Stimulated activated CD8-positive, alpha-beta memory T cell treated with anti-CD3 and anti-CD28 coated beads, Interleukin-7, amount 100 ng/mL, for 4 hours (primary cell): ENCODE results near the gene RAD9B.
"Not testable (repeated sequence)": the region's sequence is repeated elsewhere in the genome, so short reads cannot be mapped to it uniquely, and the experiment has no call there.

Experiments
- DNase-seq, 2 donors: peaks; one replicate each; pipeline ENCODE4 v3.0.0-alpha.2; 2020; ENCODE audit warnings: low read depth in 2 of 2

RAD9B gene

GRCh38 chr12:110501752-110502738 lies at the start of gene RAD9B, which contains the start of gene VPS29:
Gene RAD9B, plus strand, starts transcription at chr12:110502331. Its CDS starts 7 bp downstream, at chr12:110502338.
Gene VPS29, minus strand, starts transcription at chr12:110502111. Its CDS starts 60 bp downstream, at chr12:110502051.
- DNase-seq = peak; percentile 98 to 99

GRCh38 chr12:110453569-110454296 lies 48.4 kb upstream of the RAD9B start:
- no peak for DNase-seq

GRCh38 chr12:110458756-110459155 lies 43.4 kb upstream of the RAD9B start:
- no peak for DNase-seq

GRCh38 chr12:110461189-110461588 lies 40.9 kb upstream of the RAD9B start:
- DNase-seq = not testable (repeated sequence)

GRCh38 chr12:110465024-110465423 lies 37.1 kb upstream of the RAD9B start:
- DNase-seq = no peak

GRCh38 chr12:110465765-110466164 lies 36.4 kb upstream of the RAD9B start:
- not testable (repeated sequence) for DNase-seq

- DNase-seq = no peak
Observed at GRCh38 chr12:110466791-110467190, 35.3 kb upstream of the RAD9B start.

GRCh38 chr12:110467847-110468213 lies 34.3 kb upstream of the RAD9B start:
- no peak for DNase-seq

GRCh38 chr12:110468214-110469048 lies 33.7 kb upstream of the RAD9B start, which contains the start of the genes FAM216A and GPN3:
Gene FAM216A, plus strand, starts transcription at chr12:110468845. Its CDS starts 31 bp downstream, at chr12:110468876.
Gene GPN3, minus strand, starts transcription at chr12:110468257. Its CDS starts 54 bp downstream, at chr12:110468203.
- DNase-seq = peak; percentile 89 to 95

- no peak for DNase-seq
Observed at GRCh38 chr12:110475426-110475825, 26.7 kb upstream of the RAD9B start.

GRCh38 chr12:110498984-110499706 lies 3.0 kb upstream of the RAD9B start:
- DNase-seq = no peak

- DNase-seq = peak in 1 of 2 donors; percentile 13
Observed at GRCh38 chr12:110501399-110501751, 756 bp upstream of the RAD9B start.

GRCh38 chr12:110503432-110503831 lies 1.3 kb downstream of the RAD9B start:
- no peak for DNase-seq

- DNase-seq = no peak
Observed at GRCh38 chr12:110505332-110505731, 3.2 kb downstream of the RAD9B start.

- DNase-seq = no peak
Observed at GRCh38 chr12:110508071-110508586, 6.0 kb downstream of the RAD9B start.

GRCh38 chr12:110513842-110514241 lies 11.7 kb downstream of the RAD9B start:
- no peak for DNase-seq

GRCh38 chr12:110514363-110514762 lies 12.2 kb downstream of the RAD9B start:
- DNase-seq = no peak

- DNase-seq = no peak
Observed at GRCh38 chr12:110516995-110517394, 14.9 kb downstream of the RAD9B start.

- DNase-seq = not testable (repeated sequence)
Observed at GRCh38 chr12:110518014-110518413, 15.9 kb downstream of the RAD9B start.
